ENCODE measurements around the gene HS6ST3.

GRCh38 chr13:96821381-96821780 lies 731.5 kb downstream of the HS6ST3 start:
- TF ChIP-seq, protein P1, sequence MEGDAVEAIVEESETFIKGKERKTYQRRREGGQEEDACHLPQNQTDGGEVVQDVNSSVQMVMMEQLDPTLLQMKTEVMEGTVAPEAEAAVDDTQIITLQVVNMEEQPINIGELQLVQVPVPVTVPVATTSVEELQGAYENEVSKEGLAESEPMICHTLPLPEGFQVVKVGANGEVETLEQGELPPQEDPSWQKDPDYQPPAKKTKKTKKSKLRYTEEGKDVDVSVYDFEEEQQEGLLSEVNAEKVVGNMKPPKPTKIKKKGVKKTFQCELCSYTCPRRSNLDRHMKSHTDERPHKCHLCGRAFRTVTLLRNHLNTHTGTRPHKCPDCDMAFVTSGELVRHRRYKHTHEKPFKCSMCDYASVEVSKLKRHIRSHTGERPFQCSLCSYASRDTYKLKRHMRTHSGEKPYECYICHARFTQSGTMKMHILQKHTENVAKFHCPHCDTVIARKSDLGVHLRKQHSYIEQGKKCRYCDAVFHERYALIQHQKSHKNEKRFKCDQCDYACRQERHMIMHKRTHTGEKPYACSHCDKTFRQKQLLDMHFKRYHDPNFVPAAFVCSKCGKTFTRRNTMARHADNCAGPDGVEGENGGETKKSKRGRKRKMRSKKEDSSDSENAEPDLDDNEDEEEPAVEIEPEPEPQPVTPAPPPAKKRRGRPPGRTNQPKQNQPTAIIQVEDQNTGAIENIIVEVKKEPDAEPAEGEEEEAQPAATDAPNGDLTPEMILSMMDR (conservative IDR thresholded peaks at IDR 0.05 in 1 of 2, IDR thresholded peaks at IDR 0.05 in 1 of 2; ENCODE audit: low read depth in 1 of 2, low read length in 2 of 2): no peak
- no peak for TF ChIP-seq EZH2 (IDR thresholded peaks at IDR 0.05; ENCODE audit: low read length, missing control alignments)
